HFFc6 (cell line): ENCODE results near the gene RAD18. TPM values are rescaled to one million over a fixed set of nuclear protein-coding genes. Genes with fewer than 3 reads are reported as not detected.

Experiments used
- DNase-seq: peaks from one replicate; pipeline ENCODE4 v3.0.0-alpha.2; 2018
- H3K27ac Mint-ChIP-seq: 2 replicates; pipeline ENCODE4 v1.8.0; 2020; ENCODE audit warnings: mild to moderate bottlenecking, mixed read lengths
- H3K27me3 Mint-ChIP-seq: 2 replicates; pipeline ENCODE4 v1.8.0; 2021; ENCODE audit warnings: mild to moderate bottlenecking, moderate library complexity, mixed read lengths; ENCODE audit not compliant: insufficient read depth
- H3K36me3 Mint-ChIP-seq: 2 replicates; pipeline ENCODE4 v1.8.0; 2021; ENCODE audit warnings: low read depth, mixed read lengths
- H3K4me1 Mint-ChIP-seq: 2 replicates; pipeline ENCODE4 v1.8.0; 2020; ENCODE audit warnings: low read depth, mixed read lengths
- H3K4me3 Mint-ChIP-seq: 2 replicates; pipeline ENCODE4 v1.8.0; 2020; ENCODE audit warnings: mild to moderate bottlenecking, moderate library complexity, mixed read lengths
- H3K9me3 Mint-ChIP-seq: 2 replicates; pipeline ENCODE4 v1.8.0; 2020; ENCODE audit warnings: mild to moderate bottlenecking, mixed read lengths
- total RNA-seq, 6 experiments: library from RNA; stranded (reverse); fragmentation: NEBNext Ultra II Directional; extraction: Animal tissue kit (Norgen Biotek cat#: 25700); gene quantifications; 2 replicates in 1 of 6; 3 replicates in 5 of 6; pipeline ENCODE4 v1.2.3, GENCODE V29; 2021
- TF ChIP-seq, protein P1 (sequence below): fragments of 200-600 bp; sonication (generic); IDR thresholded peaks from 2 replicates; pipeline ENCODE4 v1.5.0; 2021; ENCODE audit warnings: antibody characterized with exemption, mild to moderate bottlenecking

Gene RAD18
- total RNA-seq, 6 experiments from 2014 or later: 25.0 to 34.0 (median 31.9) TPM

DNA sequence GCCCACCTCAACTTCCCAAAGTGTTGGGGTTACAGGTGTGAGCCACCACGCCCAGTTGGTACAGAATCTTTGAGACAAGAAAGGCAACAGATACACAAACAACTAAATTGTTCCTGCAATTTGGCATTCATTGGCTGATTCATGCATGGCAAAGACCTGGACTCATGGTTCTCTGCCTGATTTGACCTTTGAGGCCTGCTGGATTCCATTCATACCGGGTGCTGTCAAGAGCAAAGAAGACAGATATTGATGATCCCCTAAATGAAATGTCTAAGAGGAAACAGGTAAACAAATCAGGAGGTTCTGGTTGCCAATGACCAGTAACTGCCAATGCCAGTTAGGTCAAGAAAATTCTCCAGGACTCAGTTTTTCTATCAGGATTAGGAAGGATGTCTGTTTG lies 43.9 kb upstream of the RAD18 start:
- H3K4me1 Mint-ChIP-seq: peaks cover 11% of the 10 kb centered on the region
- no peak overlapping the region for H3K27ac Mint-ChIP-seq
- H3K4me3 Mint-ChIP-seq: no peak overlapping the region
- no peak for DNase-seq
- TF ChIP-seq, protein P1, sequence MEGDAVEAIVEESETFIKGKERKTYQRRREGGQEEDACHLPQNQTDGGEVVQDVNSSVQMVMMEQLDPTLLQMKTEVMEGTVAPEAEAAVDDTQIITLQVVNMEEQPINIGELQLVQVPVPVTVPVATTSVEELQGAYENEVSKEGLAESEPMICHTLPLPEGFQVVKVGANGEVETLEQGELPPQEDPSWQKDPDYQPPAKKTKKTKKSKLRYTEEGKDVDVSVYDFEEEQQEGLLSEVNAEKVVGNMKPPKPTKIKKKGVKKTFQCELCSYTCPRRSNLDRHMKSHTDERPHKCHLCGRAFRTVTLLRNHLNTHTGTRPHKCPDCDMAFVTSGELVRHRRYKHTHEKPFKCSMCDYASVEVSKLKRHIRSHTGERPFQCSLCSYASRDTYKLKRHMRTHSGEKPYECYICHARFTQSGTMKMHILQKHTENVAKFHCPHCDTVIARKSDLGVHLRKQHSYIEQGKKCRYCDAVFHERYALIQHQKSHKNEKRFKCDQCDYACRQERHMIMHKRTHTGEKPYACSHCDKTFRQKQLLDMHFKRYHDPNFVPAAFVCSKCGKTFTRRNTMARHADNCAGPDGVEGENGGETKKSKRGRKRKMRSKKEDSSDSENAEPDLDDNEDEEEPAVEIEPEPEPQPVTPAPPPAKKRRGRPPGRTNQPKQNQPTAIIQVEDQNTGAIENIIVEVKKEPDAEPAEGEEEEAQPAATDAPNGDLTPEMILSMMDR: no peak
- H3K27me3 Mint-ChIP-seq: peaks cover 22% of the 10 kb centered on the region
- no peaks in the 10 kb centered on the region for H3K9me3 Mint-ChIP-seq
- H3K36me3 Mint-ChIP-seq: no peaks in the 10 kb centered on the region

DNA sequence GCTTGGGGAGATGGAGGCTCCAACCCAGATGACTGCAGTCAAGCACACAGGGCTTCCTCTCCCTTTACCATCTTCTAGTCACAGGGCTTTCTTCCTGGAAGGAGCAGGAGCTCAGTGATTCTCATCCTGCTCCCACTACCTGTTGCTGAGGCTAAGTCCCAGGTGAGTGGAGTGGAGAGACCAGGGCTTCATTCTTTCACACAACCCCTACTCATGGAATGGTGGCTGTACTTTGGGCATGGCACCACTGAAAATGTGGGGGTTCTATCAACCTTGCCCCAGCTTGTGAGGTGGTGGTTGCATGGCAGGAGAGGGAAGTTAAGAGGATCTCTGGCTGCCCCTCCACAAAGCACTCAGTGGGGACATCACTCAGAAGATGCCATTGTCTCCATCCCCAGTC lies 36.8 kb upstream of the RAD18 start:
- peaks cover 5% of the 10 kb centered on the region; the same call in 1 of the 2 replicates for H3K4me1 Mint-ChIP-seq
- peaks cover 24% of the 10 kb centered on the region for H3K27me3 Mint-ChIP-seq
- no peaks in the 10 kb centered on the region for H3K36me3 Mint-ChIP-seq
- no peaks in the 10 kb centered on the region for H3K9me3 Mint-ChIP-seq
- DNase-seq: no peak
- TF ChIP-seq, protein P1: no peak
- no peak overlapping the region for H3K4me3 Mint-ChIP-seq
- H3K27ac Mint-ChIP-seq: no peak overlapping the region

DNA sequence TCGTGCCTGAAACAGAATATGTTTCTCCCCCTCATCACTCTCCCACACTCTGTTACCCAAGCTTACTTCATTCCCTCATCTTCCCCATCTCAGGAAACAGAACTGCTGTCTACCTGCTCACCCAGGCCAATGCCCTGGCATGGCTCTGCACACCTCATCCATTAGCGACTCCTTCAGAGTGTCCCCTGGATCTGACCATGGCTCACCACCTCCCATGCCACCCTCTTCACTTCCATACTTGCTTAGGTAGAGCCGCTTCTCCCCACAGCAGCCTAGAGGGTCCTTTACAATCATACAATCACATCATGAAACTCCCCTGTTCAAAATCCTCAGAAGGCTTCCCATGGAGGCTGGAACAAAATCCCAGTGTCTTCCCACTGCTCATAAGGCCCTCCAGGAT lies 33.9 kb upstream of the RAD18 start:
- Mint-ChIP-seq H3K9me3 (no peaks in the 10 kb centered on the region), H3K4me1 (peaks cover 5% of the 10 kb centered on the region; the same call in 1 of the 2 replicates), H3K27me3 (peaks cover 34% of the 10 kb centered on the region), H3K27ac (no peak overlapping the region), H3K36me3 (no peaks in the 10 kb centered on the region), H3K4me3 (no peak overlapping the region)
- TF ChIP-seq, protein P1: no peak
- DNase-seq: no peak

DNA sequence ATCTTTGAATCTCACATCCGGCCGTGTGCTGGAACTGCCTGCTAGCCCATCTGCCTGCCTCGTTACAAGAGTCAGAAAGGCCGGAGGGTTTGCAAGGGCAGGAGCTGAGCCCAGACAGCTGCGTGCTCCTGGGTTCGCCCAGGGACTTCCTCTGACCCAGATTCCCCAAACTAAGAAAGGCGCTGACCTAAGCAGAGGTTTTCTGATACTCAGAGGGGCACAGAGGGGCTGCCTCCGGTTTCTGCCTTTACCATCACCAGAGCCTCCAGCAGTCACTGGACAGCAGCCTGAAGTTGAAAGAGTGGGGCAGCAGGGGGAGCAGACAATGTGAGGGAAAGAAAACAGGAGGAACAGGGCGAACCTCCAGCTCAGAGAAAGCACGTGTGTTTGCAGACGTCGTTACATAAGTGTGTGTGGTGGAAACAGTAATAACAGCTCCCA lies 33.4 kb upstream of the RAD18 start:
- H3K4me3 Mint-ChIP-seq: no peak overlapping the region
- DNase-seq: peak; percentile 48
- H3K4me1 Mint-ChIP-seq: peaks cover 5% of the 10 kb centered on the region; the same call in 1 of the 2 replicates
- H3K27ac Mint-ChIP-seq: no peak overlapping the region
- H3K27me3 Mint-ChIP-seq: peaks cover 36% of the 10 kb centered on the region
- H3K9me3 Mint-ChIP-seq: no peaks in the 10 kb centered on the region
- H3K36me3 Mint-ChIP-seq: no peaks in the 10 kb centered on the region
- TF ChIP-seq, protein P1: peak; percentile 53

DNA sequence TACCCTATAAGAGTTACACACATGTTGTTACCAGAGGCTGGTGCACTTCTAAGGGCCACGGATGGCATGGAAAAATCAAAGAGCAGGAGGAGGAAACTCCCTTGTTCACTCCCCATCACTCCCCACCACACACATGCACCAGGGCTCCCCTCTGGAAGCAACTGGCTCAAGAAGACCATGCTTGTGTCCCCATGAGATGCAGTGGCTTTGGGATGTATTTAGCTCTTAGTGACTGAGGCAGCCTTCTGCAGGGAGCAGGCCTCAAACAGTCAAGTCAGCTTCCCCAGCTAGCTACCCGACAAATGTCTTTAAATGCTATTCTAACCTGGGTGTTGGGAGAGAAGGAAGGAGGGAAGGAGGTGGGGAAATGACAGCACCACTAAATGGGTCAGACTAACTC lies 32.9 kb upstream of the RAD18 start:
- no peaks in the 10 kb centered on the region for H3K36me3 Mint-ChIP-seq
- no peak overlapping the region for H3K4me3 Mint-ChIP-seq
- TF ChIP-seq, protein P1: no peak
- H3K27ac Mint-ChIP-seq: no peak overlapping the region
- no peaks in the 10 kb centered on the region for H3K9me3 Mint-ChIP-seq
- H3K4me1 Mint-ChIP-seq: peaks cover 5% of the 10 kb centered on the region; the same call in 1 of the 2 replicates
- no peak for DNase-seq
- H3K27me3 Mint-ChIP-seq: peaks cover 38% of the 10 kb centered on the region

DNA sequence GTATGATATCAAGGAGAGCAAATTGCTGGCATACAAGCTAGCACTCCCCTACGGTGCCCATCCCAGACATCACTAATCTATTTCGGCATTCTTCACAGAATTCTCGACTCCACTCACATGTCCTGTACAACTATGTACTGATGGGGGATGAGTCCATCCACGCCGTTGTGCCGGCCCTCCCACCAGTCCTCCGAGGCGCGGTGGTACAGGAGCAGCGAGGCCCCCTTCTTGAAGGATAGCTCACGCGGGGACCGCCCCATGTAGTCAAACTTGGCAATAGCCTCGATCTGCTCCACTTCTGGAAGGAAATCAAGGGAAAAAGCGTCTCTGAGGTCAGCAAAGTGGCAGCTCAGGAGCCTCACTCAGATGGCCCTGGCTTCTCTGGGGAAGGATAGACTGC lies 31.0 kb upstream of the RAD18 start:
- Mint-ChIP-seq H3K4me3 (no peak overlapping the region), H3K27me3 (peaks cover 38% of the 10 kb centered on the region), H3K9me3 (no peaks in the 10 kb centered on the region), H3K4me1 (peaks cover 5% of the 10 kb centered on the region; the same call in 1 of the 2 replicates), H3K27ac (no peak overlapping the region), H3K36me3 (no peaks in the 10 kb centered on the region)
- TF ChIP-seq, protein P1: no peak
- no peak for DNase-seq
